Left forelimb (tissue), 1 donor: Measurements from ENCODE around the gene ST3GAL3.
"Not testable (repeated sequence)": the region's sequence is repeated elsewhere in the genome, so short reads cannot be mapped to it uniquely, and the experiment has no call there.

Source experiments
- DNase-seq: peaks from one replicate; pipeline ENCODE4 v3.0.0-alpha.2; 2018; ENCODE audit warnings: low spot score

ST3GAL3 gene

DNA sequence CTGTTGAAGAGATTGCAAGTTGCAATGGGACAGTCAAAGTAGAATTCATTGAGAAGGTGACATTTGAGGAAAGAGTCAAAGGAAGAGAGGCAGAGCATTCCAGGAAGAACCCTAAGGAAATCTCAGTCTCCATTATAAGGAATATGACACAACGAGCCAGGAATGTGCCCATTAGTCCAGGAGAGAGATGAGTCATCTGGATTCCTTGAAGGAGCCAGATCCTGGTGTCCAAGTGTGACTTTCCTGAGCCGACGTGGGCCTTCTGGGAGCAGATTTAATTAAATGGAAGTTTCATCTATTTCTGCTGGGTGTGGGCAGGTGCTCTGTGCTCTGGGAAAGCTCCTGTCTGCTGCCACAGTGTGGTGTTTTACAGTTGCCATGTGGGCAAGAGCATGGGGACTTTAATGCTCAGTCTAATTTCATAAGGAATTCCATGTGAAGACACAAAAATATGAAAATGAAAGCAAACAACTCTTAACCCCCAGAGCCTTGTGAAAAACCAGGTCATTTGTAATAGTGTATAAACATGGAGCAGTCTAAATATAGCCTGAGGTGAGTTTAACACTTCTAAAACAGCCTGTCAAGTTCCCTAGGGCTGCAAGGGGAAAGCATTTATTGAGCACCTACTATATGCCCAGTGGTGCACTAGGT lies 114.8 kb downstream of the ST3GAL3 start:
- DNase-seq, result no peak

DNA sequence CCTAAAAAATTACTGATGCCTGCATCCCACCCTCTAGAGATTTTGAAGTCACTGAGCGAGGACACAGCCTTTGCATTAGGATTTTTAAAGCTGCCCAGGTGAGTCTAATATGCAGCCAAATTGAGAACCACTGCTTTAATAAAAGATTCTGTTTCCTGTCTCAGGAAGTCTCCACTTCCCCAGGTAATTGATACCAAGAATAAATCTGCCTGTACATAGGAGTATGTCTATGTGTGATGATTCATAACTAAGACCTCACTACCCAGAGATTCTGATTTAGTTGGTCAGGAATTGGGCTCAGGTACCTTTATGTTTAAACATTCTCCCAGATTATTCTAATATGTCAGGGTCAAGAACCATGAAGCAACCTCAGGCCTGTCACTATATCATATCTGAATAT lies 117.5 kb downstream of the ST3GAL3 start:
- DNase-seq, result no peak

DNA sequence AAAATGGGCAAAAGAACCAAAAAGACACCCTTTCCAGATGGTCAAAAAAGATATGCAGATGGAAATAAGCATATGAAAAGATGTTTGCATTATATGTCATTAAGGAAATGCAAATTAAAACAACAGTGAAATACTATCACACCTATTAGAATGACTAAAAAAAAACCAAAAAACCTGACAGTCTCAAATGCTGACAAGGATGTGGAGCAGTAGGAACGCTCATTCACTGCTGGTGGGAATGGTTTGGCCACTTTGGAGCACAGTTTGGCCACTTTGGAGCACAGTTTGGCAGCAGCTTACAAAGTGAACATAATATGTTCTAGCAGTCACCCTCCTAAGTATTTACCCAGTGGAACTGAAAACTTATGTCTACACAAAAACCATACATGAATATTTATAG lies 121.2 kb downstream of the ST3GAL3 start:
- DNase-seq, result no peak

DNA sequence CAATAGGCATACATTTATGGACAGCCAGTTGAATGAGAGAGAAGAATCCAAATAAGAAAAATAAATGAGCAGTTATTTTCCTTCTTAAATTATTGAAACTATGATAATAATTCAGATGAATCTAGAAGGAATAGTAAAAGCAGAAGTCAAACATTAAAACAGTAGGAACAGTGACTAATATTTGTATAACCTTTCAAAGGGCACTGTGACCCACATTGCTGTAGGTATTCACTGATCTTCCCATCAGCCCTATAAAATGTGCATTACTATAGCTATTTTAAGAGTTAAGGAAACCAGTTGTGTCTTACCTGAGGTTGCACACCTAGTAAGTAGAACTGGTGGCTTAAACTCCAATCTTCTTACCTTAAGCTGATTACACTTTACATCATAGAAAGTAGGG lies 123.5 kb downstream of the ST3GAL3 start:
- no peak for DNase-seq

DNA sequence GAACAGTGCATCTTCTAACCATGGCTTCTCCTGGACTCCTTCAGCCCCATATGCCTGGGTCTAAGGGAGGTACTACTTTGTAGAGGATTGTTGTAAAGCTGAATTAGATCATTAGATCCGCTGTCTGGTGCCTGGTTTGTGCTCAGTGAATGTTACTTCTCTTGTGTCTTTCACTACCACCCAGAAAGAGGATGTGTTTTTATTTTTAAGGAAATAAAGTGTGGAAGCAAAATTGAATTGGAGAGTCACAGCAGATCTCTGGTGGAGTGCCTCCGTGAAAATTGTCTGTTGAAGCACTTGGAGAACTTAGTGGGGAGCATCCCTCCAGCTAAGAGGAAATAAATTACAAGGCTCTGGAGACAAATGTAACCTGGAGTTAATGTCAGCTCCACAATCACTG lies 124.5 kb downstream of the ST3GAL3 start:
- no peak for DNase-seq

DNA sequence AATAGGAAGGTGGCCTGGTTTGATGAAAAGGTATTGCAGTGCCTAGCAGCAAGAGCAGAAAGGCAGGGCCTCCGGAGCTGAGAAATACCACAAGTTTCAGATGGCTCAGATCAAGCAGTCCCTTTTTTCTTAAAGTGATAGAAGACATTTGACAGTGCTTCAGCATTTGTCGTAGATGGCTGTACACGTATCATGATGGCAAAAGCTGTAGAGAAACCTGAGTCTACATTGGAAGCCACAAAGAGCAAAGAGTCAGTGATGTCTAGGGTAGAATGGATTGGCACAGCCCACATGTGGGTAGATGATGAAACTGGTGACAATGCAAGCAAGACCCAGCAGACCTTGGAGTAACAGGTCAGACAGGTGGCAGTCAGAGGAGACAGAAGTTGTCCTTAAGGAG lies 124.9 kb downstream of the ST3GAL3 start:
- DNase-seq, result no peak

DNA sequence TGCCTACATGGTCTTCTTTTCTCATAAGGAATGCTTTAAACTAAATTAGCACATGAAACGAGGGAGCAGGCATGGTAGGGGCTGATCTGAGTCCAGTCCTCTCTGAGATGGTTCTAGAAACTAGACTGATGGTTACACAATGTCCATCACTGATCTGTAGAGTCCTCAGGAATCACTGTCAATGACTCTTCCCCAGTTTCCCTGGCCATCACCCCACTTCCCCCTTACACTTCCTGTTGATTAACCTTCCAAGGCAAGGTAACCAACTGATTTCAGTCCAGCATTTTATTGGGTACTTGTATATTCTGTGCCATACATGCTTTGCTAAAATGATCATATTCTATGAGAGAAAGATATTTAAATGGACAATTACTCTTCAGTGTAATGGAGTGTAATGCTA lies 125.7 kb downstream of the ST3GAL3 start:
- no peak for DNase-seq

DNA sequence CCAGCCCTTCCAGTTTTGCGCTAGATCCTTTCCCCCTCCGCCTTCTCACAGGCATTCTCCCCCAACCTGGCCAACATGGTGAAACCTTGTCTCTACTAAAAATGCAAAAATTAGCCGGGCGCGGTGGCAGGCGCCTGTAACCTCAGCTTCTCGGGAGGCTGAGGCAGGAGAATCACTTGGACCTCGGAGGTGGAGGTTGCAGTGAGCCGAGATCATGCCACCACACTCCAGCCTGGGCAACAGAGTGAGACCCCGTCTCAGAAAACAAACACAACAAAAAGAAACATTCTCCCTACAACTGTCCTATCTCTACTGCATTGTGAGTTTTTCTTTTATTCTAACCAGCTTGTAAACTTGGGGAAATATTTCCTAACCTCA lies 126.6 kb downstream of the ST3GAL3 start:
- not testable (repeated sequence) for DNase-seq

DNA sequence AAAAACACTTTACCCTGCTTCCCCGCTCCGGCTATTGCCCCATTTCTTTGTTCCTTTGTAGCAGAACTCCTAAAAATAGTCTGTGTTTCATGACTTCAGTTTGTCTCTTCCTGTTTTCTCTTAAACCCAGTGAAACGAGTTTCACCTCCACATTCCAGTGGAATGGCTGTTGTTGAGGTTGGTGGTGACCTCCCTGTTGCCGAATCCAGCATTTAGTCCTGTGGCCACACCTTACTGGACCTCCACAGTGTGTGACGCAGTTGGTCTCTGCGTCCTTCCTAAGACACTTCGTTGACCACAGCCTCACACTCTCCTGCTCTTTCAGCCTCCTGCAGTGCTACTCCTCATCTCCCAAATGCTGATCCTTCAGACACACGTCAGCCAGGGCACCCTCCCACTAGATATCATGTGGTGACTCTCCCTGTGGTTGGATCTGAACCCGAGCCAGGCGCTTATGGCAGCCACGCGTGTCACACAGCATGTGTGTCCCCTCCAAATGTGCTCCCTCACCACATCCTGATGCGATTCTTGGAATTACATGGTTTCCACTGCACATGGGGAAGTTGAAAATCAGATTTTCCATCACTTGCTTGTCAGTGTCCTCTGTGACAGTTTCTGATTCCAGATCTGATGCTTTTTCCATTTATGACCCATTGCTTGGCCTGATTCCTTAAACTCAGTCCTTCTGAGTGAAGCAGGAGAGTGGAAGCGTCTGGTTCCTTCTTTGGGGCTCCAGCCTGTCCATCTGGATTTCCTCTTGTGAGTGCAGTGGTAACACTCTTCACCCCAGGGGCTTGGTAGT lies 127.1 kb downstream of the ST3GAL3 start:
- no peak for DNase-seq

DNA sequence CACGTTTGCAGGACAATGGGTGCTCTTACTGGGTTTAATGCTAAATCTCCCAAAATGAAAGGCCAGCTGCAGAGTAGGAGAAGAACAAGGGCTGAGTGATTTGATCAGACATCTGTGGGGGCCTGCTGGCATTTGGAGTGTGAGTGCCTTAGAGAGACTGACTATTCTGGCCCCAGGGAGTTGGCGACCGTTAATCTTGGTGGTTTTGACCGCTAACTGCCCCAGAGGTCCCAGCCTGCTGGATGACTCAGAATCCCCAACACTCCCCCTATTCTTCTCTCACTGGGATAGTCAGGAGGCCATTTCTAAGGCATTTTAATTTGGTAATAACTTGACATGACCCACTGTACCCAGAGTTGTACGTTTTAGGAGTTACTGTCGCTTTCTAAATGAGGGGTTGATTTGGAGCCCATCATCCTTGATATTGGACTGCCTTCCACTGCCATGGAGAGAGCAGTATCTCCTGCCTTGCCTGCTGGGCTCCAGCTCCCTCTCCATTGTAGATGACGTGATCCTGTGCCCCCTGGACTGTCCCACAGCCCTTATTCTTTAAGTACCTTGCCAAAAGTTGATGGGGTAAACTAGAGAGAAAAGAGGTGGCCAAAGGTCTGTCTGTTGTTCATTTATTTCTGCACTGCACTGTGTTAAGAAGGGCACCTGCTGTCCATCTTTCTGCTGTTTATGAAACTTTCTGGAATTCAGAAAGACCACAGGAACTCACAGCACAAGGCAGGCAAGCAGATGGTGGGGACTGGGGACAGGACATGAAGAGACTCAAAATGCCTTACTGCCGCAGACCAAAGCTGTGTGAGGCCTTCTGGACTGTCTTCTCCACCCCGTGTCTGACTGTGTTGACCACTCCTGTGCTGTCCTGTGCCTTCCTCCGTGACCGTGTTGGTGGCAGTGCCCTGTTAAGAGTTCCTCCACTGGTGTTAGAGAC lies 128.0 kb downstream of the ST3GAL3 start:
- DNase-seq, result no peak

DNA sequence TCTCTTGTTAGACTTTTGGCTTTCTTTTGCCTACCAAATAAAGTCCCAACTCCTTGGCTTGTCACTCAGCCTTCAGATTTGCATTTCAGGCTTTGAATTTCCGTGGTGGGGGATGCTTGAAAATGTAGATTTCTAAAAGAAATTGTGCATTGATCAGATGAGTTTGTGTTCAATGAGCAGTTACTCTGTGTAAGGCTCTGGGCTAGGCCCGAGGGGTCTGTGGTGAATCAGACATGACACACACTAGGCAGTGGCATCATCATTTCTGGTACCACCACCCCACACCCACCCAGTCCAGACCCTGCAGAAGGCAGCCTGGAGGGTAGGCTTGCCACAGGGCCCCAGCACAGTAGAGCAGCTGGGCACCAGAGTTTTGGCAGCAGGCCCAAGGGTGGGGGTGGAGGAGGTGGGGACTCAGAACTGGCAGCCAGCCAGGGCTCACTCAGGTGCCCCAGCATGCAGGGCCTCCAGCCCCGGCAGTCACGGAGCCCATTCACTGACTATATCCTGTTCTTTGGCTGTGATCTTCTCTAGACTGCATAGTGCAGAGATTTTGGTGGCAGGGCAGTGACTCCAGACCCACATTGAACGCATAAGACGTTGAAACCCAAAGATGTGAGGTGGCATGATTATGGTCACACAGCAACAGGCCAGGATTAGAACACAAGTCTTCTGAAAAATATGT lies 129.1 kb downstream of the ST3GAL3 start:
- no peak for DNase-seq

DNA sequence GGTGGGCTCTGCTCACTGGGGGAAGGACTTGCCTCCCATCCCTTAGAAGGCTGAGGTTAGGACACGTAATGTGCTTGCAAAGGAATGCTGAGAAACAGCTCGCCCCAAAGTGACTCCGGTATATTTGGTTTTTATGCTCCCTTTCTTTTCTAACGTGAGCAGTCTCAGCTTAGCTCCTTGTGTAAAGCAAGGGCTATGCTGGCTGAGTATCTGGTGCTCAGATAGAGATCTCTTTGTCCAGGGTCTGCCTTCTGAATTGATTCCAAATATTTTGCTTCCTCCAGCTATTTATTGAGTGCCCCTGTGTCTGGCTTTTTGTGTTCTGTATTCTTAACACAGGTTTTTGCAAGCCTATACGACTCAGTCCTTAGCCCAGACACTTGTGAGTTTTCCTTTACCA lies 131.7 kb downstream of the ST3GAL3 start:
- no peak for DNase-seq

DNA sequence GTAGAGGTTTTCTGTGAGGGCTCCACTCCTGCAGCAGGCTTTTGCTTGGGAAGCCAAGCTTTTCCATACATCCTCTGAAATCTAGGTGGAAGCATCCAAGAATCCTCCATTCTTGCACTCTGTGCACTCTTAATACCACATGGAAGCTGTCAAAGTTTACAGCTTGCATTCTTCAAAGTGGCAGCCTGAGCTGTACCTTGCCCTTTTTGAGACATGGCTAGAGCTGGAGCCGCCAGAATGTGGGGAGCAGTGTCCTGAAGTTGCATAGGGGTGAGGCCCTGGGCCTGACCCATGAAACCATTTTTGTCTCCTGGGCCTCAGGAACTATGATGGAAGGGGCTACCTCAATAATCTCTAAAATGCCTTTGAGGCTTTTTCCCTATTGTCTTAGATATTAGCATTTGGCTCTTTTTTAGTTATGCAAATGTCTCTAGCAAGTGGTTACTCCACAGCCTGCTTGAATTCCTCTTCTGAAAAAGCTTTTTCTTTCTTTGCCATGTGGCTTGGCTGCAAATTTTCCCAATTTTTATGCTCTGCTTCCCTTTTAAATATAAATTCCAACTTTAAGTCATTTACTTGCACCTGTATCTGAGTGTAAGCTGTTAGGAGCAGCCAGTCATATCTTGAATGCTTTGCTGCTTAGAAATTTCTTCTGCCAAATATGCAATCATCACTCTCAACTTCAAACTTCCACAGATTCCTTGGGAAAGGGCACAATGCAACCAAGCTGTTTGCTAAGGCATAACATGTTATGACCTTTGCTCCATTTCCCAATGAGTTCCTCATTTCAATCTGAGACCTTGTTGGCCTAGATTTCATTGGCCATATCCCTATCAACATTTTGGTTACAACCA lies 134.2 kb downstream of the ST3GAL3 start:
- DNase-seq, result no peak

DNA sequence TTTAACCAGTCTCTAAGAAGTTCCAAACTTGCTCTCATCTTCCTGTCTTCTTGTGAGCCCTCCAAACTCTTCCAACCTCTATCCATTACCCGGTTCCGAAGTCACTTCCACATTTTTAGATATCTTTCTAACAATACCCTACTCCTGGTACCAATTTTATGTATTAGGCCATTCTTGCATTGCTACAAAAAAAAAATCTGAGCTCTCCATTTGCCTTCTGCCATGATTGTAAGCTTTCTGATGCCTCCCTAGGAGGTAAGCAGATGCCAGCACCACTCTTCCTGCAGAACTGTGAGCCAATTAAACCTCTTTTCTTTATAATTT lies 134.8 kb downstream of the ST3GAL3 start:
- DNase-seq, result no peak

DNA sequence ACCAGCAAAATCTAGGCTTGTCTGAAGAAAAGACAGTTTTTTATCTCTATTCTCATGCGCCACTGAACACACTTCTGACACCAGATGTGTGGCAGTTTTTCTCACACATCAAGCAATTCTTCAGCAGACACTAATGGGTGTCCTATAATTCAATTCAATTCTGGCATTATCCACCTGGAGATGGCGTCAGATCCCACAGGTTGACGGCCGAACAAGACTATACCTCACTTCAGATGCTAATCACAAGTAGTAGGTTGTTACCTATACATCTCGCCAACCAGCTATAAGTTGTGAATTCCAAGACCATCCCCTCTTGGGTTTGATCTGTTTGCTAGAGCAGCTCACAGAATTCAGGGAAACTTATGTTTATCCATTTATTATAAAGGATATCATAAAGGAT lies 136.3 kb downstream of the ST3GAL3 start:
- DNase-seq, result no peak

DNA sequence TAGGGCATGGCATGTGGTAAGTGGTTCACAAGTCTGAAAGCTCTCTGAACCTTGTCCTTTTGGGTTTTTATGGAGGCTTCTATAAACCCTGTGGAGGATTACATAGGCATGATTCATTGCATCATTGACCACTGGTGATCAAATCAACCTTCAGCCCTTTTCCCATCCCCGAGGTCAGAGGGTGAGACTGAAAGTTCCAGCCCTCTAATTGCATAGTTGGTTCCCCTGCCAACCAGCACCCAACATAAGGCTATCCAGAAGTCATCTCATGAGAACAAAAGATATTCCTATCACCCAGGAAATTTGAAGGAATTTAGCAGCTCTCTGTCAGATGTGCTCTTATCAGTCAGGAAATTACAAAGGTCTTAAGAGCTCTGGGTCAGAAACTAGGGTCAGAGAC lies 136.8 kb downstream of the ST3GAL3 start:
- no peak for DNase-seq

DNA sequence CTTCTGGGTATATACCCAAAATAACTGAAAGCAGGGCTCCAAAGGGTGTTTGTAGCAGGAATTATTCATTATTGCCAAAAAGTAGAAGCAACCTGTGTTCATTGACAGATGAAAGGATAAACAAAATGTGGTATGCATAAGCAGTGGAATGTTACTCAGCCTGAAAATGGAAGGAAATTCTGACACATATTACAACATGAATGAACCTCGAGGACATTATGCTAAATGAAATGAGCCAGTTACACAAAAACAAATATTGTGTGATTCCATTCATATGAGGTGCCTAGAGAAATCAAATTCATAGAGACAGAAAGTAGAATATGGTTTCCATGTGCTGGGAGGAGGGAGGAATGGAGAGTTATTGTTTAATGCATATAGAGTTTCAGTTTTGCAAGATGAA lies 140.0 kb downstream of the ST3GAL3 start:
- no peak for DNase-seq

DNA sequence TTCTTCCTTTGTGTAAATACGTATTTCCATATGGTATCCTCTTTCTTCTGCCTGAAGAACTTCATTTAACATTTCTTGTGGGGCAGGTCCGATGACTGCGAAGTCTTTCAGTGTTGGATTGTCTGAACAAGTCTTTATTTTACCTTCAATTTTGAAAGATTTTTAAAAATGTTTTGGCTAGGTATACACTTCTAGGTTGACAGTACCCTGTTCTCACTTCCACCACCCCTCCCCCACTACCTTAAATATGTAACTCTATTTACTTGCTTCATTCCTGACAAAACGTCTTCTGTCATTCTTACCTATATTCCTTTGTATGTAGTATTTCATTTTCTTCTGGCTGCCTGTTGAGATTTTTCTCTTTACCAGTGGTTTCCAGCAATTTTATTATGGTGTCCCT lies 140.5 kb downstream of the ST3GAL3 start:
- DNase-seq, result no peak

DNA sequence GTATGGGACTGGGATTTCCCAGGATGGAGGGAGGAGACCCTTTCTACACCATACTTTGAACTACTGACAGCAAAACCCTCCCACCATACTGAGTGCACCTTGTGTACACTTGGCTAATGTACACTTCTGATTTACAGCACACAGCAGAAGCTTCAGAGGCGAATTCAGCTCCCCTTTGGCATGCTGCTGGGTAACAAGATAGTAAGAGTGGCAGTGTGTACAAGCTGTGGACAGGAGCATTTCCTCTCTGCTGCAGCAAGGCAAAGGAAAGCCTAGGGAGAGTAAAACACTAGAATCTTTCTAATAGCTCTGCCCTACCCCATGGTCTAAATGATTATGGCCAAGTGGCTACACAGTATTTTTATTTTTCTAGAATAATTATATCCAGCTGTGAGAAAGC lies 142.3 kb downstream of the ST3GAL3 start:
- DNase-seq, result no peak

DNA sequence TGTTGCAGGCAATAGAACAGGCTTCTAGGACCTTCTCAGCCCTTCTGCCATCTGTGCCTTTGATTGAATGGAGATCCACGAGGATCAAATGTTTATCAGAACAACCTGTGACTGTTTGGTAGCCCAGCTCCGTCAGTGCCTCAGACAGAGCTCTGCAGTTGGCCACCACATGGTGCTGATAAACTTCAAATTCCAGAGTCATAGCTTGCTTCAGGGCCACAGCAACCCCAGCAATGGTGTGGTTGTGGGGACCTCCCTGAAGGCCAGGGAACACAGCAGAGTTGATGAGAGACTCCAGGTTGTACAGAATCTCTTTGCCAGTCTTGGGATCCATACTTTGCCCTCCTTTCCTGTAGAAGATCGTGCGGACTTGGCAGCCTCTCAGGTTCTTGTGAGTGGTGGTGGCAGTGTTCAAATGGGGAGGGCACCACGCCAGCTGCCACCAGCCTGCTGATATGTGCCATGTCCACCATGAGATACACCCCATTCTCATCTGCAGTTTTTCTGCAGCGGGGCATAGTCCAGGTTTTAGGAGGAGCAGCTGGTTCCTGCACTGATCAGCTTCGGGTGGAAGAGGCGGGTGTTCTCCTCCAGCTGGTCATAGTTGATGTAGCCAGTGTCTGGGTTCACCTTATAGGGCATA lies 143.4 kb downstream of the ST3GAL3 start:
- DNase-seq, result no peak
